Retina (tissue), 1 donor: Measurements from ENCODE around the gene MLXIPL.
"Not testable (repeated sequence)": the region's sequence is repeated elsewhere in the genome, so short reads cannot be mapped to it uniquely, and the experiment has no call there.

ENCODE experiments used
- DNase-seq: peaks from one replicate; pipeline ENCODE4 v3.0.0-alpha.2; 2016

Gene MLXIPL, protein sequence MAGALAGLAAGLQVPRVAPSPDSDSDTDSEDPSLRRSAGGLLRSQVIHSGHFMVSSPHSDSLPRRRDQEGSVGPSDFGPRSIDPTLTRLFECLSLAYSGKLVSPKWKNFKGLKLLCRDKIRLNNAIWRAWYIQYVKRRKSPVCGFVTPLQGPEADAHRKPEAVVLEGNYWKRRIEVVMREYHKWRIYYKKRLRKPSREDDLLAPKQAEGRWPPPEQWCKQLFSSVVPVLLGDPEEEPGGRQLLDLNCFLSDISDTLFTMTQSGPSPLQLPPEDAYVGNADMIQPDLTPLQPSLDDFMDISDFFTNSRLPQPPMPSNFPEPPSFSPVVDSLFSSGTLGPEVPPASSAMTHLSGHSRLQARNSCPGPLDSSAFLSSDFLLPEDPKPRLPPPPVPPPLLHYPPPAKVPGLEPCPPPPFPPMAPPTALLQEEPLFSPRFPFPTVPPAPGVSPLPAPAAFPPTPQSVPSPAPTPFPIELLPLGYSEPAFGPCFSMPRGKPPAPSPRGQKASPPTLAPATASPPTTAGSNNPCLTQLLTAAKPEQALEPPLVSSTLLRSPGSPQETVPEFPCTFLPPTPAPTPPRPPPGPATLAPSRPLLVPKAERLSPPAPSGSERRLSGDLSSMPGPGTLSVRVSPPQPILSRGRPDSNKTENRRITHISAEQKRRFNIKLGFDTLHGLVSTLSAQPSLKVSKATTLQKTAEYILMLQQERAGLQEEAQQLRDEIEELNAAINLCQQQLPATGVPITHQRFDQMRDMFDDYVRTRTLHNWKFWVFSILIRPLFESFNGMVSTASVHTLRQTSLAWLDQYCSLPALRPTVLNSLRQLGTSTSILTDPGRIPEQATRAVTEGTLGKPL

DNA sequence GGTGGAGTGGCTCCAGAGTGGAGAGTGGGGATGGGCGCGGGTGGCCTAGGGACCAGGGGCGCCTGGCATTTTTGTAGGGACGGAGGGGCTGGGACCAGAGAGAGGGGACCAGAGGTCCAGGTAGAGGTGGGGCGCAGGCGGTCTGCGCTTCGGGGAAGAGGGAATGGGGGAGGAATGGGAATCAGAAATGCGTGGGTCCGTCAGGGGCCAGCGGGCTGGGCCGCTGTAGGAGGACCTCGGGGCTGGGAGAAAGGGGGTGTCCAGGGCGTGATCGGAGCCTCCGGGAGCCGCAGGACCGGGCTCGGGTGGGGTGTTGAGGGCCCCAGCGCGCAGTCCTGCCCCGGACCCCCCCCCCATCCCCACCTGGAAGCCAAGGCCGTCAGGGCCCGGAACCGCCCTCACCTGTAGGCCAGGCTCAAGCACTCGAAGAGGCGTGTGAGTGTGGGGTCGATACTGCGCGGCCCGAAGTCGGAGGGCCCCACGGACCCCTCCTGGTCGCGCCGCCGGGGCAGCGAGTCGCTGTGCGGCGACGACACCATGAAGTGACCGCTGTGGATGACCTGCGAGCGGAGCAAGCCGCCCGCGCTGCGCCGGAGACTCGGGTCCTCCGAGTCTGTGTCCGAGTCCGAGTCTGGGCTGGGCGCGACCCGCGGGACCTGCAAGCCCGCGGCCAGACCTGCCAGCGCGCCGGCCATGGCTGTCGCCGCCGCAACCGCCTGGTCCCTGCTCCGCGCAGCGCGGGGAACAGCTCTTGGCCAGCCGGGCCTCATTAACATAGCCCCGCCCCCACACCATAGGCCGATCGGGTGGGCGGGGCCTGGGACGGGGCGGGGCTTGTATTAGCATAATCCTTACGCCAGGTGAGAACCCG, at the start of gene MLXIPL:
Gene MLXIPL, minus strand, starts transcription at position 725 of the 871 bp plus-strand sequence. Its CDS starts 30 bp downstream, at position 695.
- peak; percentile 86 for DNase-seq

DNA sequence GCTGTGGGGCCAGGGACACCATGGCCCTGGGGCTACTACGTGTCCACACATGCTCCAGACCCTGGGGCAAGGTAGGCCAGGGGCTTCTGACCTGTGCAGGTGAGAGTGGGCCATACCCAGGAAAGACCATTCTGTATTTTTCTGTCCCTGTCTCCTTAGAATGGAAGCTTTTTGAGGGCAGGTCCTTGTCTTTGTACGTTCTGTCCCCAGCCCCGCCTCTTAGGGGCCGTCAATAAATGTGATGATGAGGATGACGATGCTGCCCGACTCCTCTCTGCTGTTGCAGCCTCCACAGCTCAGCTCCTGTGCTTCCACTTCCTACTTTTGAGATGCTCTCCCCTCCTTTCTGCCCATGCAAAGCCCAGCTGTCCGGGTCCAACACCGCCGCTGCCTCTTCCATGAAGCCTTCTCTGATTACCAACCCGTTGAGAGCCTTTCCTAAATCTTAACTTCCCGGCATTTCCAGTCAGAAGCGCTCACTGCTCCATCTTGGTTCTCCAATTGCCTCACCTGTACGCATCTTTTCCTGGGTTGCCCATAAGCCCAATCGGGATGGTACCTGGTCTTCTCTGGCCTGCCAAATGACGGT, 47.6 kb upstream of the MLXIPL start:
- no peak for DNase-seq

DNA sequence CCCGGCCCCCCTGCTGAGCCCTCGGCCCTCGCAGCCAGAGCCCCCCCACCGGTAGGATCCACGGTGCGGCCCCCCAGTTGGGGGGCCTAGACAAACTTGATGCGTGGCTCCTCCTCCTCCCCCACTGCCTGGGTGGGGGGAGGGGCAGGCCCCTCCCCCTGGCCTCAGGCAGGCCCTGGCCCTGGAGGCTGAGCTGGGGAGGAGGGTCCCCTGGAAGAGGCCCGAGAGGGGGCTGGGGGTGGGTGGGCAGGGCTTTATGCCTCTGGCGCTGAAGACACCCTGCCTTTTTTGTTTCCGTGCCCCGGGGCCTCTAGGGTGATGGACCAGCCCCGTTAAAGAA, 47.0 kb upstream of the MLXIPL start:
- DNase-seq, result no peak

DNA sequence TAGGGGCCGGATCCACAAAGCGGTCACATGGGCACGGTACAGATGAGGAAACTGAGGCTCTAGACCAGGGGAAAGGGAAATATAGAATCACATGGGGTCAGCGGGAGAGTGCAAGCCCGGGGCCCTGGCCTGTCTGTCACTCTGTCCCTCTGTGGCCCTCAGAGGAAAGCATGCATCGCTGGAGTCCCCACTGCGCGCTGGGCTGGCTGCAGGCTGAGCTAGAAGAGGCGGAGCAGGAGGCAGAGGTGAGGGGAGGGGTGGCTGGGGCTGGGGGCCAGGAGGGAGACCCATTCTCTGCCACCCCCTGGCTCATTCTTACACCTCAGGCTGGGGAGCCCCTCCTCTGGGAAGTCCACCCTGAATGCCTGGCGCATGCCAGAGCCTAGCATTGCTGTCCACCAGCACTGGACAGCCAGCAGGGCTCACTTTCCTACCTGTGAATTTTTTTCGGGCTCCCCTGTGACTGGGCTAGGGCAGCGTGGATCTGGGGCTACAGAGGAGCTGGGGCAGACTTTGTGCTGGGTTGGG, 45.6 kb upstream of the MLXIPL start:
- DNase-seq, result no peak

DNA sequence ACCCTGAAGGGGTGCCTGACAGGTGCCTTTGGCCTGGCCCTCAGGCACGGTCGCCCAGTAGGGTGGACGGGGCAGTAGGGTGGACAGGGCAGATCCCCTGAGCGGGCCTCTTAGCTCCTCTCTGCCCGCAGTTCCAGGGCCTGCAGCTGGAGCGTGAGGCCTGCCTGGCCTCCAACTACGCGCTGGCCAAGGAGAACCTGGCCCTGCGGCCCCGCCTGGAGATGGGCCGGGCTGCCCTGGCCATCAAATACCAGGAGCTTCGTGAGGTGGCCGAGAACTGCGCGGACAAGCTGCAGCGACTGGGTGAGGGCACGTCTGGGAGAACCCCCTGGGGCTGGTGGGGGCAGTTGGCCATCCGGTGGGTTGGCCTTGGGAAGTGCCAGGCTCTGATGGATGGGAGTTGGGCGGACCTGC, 45.0 kb upstream of the MLXIPL start:
- peak; percentile 57 for DNase-seq

DNA sequence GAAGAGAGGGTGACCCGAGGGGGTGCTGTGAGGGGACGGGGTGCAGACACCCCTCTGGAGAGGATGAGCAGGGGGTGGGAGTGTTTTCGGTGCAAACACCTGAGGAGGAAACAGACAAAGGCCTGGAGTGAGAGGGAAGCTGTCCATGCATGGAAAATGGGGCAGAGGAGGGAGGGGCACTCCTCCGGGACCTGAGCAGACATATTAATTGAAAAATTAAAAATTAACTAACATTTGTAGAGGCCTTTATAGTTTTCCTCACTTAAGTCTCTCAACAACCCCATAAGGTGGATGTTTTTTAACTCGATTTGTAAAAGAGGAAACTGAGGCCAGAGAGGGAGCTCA, 44.5 kb upstream of the MLXIPL start:
- peak; percentile 58 for DNase-seq

DNA sequence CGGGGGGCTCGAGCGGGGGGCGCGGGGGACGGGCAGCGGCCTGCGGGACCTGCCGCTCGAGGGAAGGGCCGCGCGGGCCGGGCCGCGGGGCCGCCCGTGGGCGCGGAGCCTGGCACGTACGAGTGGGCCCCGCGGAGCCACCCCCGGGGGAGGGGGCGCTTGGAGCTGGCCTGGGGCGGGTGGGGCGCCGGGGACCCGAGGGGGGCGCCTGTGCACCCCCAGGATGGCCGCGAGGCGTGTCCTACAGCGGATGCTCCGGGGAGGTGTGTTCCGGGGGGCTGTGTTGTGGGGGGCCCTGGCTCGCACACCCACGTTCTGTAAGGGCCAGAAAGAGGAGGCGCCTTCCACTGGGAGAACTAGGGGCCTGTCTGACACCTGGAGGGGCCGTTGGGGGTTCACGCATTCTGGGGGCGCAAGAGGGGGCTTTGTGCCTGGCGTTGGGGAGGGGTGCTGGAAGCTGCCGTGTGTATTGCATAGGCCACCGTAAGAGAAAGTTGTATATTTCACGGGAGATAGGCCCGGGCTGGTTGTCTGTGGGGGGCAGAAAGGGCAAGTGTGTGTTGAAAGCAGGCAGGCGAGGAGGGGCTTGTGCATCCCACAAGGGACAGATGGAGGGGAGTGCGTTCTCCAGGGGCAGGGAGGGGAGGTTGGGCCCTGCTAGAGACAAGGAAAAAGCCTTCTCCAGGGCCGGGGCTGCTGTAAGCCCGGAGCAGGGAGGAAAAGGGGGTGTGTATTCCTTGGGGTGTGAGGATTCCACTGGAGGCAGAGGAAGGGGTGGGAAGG, 44.0 kb upstream of the MLXIPL start:
- peak; percentile 66 for DNase-seq

DNA sequence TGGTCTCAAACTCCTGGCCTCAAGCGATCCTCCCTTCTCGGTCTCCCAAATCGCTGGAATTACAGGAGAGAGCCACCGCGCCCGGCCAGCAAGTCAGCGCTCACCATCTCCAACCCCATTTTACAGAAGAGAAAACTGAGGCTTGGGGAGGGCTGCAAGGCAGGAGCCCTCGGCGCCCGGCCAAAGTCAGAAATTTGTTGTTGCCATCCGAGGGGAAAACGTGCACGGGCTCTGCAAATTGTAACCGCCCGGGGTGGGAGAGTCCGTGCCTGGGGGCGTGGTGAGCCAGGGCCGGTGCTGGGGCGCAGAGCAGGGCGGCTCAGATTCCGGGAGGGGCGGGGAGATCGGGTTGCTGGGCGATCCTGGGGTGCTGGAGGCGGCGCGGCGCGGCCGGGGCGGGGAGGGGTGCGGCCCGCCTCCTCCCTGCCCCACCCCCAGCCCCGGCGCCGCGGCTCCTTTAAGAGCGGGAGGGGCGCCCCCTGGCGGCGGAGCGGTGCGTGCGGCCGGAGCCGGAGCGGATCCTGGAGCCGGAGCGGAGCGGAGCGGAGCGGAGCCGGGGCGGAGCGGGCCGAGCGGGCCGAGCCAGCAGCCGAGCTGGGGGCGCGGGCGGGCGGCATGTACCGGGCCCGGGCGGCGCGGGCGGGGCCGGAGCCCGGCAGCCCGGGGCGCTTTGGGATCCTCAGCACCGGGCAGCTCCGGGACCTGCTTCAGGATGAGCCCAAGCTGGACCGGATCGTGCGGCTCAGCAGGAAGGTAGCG, 43.2 kb upstream of the MLXIPL start, which contains the start of gene VPS37D:
Gene VPS37D, plus strand, starts transcription at position 488 of the 759 bp plus-strand sequence. Its CDS starts 128 bp downstream, at position 616.
- peak; percentile 86 for DNase-seq

DNA sequence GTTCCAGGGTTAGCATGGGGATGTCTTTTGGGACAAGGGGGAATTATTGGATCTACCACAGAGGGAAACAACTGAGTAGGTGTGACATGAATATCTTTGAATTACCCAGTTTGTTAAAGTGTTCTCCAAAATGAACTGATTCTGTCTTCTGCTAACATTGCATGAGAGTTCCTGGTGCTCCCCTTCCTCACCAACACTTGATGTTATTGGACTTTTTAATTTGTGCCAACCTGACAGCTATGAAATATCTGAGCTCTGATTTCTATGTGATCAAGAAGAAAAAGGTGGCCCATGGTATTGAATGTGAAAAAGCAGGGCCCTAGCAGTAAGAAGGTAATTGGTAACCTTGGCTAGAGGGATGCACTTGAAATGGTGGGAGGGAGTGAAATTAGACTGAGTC, 38.7 kb upstream of the MLXIPL start:
- DNase-seq, result no peak

DNA sequence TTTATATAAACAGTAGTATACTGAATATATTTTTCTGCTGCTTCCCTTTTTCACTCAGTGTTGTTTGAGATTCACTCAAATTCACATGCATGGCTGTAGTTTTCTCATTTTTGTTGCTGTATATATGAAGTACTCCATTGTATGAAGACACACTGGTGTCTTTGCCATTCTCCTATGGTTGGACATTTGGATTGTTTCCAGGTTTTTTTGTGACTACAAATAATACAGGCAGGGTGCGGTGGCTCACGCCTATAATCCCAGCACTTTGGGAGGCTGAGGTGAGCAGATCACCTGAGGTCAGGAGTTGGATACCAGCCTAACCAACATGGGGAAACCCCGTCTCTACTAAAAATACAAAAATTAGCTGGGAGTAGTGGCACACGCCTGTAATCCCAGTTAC, 36.3 kb upstream of the MLXIPL start:
- DNase-seq, result not testable (repeated sequence)

DNA sequence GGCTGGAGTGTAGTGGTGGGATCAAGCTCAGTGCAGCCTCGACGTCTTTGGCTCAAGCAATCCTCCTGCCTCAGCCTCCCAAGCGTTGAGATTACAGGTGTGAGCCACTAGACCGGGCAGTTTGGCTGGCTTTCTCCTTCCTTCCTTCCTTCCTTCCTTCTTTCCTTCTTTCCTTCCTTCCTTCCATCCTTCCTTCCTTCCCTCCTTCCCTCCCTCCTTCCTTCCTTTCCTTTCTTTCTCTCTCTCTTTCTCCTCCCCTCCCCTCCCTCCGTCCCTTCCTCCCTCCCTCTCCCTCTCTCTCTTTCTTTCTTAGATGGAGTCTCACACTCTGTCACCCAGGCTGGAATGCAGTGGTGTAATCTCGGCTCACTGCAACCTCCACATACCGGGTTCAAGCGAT, 35.7 kb upstream of the MLXIPL start:
- no peak for DNase-seq

DNA sequence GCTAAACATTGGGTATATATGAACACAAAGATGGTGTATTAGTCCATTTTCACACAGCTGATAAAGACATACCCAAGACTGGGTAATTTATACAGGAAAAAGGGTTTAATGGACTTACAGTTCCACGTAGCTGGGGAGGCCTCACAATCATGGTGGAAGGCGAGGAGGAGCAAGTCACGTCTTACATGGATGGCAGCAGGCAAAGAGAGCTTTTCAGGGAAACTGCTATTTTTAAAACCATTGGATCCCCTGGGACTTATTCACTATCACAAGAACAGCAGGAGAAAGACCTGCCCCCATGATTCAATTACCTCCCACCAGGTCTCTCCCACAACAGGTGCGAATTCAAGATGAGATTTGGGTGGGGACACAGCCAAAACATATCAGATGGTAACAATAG, 31.0 kb upstream of the MLXIPL start:
- DNase-seq, result not testable (repeated sequence)

DNA sequence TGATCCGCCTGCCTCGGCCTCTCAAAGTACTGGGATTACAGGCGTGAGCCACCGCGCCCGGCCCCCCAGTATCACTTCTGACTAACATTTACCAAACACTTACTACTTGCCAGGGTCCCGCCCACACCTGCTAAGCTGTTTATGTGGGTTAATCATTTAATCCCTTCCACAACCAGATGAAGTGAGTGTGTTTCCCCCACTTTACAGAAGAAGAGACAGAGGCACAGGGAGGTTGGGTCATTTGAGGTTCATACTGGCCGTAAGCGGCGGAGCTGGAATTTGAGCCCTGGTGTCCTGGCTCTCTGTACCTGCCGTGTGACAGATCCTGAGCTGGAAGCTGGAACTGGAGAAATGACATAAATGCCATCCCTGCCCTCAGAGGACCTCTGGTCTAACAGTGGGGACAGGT, 28.2 kb upstream of the MLXIPL start:
- DNase-seq, result no peak

DNA sequence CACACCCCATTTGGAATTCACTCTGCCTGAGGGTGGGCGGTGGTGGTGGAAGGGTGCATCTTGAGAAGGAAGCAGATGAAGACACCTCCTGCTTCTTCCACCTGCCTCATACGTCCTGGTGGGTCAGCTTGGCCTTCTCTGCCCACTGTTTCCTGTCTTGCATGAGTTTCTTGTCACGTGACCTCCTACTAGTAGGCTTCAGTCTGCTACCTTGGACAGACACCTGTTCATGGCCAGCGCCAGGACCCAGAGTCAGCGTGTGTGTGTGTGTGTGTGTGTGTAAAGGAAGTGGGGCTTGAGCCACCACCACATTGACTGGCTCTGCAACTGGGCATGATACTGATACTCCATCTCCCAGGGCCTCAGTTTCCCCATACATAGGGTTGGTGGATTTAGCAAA, 26.2 kb upstream of the MLXIPL start:
- DNase-seq, result no peak

DNA sequence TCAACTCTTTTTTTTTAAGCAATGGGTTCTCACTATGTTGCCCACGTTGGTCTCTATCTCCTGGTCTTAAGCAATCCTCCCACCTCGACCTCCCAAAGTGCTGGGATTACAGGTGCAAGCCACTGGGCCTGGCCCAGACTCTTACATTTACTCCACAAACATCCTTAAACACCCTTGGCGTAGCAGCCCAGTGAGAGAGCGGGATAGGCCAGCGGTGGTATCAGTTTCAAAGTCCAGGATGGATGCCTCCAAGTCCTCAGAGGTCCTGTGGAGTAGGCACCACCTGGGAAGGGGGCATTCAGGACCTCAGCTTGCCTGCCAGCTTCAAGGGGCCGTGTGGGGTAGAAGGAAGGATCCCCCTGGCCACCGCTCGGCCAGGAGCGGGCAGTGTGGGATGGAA, 25.3 kb upstream of the MLXIPL start:
- no peak for DNase-seq

DNA sequence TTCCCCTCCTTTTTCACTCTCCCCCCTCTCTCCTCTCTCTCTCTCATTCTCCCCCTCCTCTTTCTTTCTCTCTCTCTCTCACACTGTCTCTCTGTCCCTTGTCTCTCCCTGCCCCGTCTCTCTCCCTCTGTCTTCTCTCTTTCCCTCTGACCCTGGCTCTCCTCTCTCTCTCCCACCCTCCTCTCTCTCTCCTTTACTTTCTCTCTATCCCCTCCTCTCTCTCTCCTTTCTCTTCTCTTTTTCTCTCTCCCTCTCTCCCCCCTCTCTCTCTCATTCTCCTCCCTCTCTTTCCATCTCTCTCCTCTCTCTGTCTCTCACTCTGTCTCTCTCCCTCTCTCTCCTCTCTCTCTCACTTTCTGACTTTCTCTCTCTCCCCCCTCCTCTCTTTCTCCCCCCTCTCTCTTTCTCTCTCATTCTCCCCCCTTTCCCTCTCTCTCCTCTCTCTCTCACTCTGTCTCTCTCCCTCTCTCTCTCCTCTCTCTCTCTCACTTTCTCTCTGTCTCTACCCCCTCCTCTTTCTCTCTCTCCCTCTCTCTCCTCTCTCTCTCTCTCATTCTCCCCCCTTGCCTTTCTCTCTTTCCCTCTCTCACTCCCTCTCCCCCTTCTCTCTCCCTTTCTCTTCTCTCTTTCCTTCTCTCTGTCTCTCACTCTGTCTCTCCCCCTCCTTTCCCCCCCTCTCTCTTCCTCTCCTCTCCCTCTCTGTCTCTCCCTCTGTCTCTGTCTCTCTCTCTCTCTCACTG, 24.4 kb upstream of the MLXIPL start:
- DNase-seq, result no peak

DNA sequence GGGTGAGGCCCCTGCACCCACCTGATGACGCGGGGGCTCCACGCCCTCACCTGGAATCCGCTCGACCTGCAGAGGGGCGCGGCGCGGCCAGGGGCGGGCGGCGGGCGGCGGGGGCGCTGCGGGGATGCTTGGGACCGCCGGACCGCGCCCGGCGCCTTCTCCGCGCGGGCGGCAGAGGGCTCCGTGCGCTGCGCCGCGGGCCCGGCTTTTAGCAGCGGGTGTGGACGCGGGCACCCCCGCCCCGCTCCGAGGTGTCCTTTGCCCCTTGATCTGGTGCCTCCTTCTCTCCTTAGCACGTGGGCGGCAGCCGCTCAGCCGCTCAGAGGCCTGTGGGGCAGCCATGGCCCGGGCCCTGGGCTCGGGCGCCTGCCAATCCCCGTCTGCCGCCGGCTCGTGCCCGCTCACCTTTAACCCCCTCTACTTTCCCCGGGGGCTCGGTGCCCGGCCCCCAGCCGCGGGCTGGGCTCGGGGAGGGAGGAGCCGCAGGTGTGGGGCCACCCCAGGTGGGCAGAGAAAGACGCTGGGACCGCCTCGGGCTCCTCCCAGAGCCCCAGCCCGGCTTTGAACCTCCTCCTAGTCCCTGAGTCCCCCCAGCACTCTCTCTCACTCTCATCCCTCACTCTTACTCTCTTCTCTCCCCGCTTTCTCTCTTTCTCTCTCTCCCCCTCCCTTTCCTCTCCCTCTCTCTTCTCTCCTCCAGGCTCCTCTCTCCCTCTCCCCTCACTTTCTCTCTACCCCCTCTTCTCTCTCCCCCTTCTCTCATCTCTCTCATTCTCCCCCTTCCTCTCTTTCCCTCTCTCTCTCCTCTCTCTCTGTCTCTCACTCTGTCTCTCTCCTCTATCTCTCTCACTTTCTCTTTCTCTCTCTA, 23.6 kb upstream of the MLXIPL start:
- DNase-seq, result peak; percentile 60

DNA sequence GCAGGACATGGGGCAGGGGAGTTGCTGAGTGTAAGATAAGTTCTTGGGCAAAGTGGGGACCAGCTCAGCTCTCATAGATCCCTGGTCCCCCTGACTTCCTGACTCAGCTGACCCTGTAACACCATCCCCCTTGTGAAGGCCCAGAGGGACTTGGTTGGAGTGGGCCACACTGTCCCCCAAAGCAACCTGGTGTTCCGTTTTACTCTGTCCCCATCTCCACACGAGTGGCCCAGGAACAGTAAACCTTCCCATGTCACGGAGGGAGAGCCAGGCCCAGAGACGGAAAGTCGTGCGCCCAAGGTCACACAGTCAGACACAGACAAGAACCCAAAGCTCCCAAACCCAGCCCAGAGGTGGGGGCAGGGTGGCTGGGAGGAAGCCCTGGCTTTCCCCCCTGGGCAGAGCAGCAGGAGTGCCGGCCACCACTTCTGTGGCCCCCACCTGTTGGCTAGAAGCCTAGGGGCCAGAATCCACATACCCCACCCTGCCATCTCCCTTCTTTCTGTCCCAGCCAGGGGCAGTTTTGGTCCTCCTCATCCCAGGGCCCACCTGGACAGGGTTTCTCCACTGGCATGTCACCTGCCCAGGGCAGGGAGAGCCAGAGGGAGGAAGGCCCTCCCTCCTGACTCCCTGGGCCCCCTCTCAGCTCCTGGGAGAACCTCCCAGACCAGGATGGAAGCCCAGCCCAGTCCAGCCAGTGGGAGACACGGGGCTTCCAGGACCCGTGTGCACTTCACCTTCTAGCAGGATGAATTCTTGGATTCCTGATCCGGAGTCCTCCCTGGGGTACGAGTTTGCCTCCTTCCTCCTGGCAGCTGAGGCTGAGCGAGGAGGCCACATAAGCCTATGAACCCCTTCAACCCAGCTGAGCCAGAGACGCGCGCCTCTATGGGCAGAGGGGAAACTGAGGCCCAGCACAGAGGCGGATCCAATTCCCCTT, 22.7 kb upstream of the MLXIPL start:
- DNase-seq, result no peak
